Epithelial cell of prostate (primary cell): ENCODE results near the gene ASTN2.

ENCODE experiments used
- DNase-seq: peaks from one replicate; pipeline ENCODE4 v3.0.0-alpha.2; 2011; ENCODE audit warnings: low read depth, low spot score
- H3K27ac ChIP-seq: fragments of 450-650 bp; 2 replicates; pipeline ENCODE4 v1.5.1; 2017; ENCODE audit warnings: mild to moderate bottlenecking

The ASTN2 gene

DNA sequence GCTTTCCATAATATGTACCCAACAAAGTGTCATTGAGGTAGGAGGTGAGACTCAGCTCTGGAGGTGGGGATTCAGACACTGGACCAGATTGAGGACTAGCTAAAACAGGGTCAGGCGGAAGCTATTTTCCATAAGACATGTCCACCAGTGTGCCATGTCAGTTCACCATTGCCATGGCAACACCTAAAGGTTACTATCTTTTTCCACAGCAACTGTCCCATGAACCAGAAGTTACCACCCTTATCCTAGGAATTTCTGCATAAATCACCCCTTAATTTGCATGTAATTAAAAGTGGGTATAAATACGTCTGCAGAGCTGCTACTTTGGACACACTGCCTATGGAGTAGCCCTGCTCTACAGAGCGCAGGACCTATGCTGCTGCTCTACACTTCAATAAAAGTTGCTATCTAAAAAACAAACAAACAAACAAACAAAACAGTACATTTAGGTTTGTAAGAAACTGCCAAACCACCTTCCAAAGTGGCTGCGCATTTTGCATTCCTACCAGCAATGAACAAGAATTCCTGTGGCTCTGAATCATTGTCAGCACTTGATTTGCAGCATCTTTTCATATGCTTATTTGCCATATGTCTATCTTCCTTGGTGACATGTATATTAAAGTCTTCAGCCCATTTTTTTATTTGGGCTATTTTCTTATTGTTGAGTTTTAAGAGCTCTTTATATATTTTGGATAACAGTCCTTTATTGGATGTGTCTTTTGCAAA lies 745.7 kb downstream of the ASTN2 start:
- H3K27ac ChIP-seq, result no peak overlapping the region
- no peak for DNase-seq

DNA sequence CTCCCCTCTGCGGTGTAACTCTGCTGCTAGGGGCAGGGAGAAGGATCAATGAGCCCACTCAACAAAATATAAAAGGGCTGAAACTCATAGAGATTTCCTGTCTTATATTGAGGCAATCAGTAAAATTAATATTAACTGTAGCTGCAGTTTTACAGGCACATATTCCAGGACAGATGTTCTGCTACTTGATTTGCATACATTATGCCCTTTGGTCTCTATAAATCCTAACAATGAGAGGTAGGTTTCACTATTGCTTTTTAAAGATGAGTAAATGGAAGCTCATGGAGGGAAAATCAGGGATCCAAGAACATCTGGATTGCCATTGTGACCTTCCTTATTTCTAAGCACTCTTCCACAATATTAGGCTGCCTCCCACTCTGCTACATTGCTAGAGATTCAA lies 751.3 kb downstream of the ASTN2 start:
- H3K27ac ChIP-seq, result no peak overlapping the region
- no peak for DNase-seq

DNA sequence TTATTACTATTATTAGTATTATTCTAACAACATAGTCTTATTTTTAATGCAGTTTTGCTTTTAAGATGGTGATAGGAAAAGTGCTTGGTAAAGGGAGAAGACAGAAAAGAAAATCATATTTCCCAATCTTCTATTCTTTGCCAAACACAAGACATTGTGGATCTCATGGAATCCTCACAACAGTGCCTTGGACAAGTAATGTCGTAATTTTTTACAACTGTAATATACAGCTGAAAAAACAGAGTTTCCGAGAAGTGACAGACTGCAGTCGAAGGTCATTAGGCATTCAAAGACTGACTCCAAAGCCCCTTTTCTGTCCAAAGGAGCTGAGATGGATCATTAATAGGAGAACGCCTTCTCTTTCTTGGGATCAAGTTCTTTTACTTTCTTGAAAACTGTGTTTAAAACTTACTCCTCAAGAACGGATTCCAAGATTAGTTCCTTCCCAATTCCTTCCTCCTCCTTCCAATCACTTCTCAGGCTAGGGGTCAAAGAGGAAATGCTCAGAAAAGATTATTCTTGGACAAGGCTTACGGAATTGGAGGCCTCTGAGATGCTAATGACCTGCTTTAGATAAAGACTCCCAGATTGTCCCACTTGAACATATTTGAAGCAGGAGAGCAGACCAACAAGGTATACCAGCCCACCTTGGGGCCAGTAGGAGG lies 752.1 kb downstream of the ASTN2 start:
- no peak for DNase-seq
- no peak overlapping the region for H3K27ac ChIP-seq

DNA sequence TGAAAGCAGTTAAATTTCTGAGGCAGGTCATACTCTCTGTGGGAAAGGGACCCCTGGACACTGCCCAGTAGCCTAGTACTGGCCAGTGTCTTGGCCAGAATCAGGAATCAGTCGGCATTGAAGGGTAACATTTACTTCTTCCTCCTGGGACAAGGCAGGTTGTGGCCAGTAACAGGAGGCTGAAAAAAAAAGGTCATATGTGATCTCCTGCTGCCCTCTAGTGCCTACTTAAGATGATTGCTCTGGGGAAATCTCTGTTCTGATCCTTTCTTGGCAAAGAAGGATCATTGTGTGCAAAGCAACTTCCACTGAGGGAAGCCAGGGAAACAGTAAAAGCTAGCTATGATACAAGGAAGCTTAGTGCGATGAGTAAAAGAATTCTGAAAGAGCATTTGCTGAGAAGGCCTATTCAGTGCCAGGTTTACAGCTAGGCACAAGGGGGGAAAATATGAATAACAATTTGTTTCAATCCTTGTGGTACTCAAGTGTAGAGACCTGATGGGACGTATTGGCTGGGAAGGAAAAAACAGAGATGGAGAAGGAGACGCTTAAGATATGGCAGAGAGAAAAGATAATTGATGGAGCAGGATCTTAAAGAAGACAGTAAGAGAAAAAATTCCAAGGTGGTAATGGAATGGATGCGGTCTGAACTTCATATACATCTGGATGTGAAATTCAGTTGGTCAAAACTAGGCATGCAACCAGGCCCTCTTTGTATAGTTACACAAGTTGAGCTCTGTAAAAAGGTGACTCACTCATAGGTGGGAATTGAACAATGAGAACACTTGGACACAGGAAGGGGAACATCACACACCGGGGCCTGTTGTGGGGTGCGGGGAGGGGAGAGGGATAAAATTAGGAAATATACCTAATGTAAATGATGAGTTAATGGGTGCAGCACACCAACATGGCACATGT lies 753.6 kb downstream of the ASTN2 start:
- peak overlapping the region; percentile 23 for H3K27ac ChIP-seq
- DNase-seq, result peak; percentile 31

DNA sequence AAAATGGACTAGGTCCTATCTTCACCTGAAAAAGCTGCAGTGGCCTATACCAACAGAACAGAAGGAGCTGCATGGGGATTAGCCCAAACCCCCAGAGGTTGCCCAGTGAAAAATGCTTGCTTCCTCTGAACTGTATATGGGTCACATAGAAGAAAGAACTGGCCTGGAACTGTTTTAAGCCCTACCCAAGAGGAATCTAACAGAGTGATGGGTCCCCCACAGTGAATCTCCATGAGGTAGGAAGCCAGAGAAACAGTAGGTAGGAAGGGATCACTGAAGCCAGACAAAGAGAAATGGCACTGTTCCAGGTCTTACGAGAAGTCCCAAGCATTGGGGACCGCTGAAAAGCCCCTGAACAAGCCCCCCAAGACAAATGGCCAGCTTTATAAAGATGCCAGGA lies 756.6 kb downstream of the ASTN2 start:
- H3K27ac ChIP-seq, result no peak overlapping the region
- no peak for DNase-seq

DNA sequence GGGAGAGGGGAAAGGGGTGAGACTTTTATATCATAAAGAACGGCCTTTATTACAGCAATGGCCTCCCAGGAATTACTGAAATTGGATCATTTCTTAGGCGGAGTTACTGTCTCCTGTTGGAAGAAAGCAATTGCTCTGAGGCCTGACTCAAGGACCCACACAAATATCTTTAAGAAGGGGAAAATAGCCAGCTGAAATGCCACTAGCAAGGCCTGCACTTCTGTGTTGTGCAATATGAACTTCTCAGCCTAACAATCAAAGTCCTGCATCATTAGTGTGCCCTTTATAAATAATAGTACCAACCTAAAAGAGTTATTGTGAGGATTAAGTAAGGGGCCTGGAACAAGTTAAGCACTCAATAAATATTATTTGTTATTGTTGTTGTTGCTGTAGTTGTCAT lies 757.9 kb downstream of the ASTN2 start:
- DNase-seq, result no peak
- H3K27ac ChIP-seq, result no peak overlapping the region

DNA sequence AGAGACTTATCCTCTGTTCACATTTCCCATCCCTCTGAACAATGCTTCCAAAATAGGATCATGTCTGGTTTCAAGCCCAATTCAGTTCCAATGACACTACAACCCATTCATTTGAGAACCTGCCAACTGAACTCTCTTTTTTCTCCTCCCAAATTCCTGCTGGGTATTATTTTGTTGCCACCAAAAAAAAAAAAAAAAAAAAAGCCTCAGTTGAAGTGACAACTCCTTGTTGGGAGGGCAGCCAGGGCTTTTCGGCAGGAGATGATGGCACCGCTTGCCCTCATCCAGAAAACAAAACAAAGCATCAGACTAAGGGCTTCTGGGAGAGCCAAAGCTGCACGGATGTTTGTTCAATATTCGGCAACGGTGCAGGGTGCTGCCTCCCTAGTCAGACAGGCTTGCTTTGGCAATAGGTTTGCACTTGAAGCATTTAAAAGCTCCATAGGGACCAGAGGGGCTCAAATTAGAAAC lies 758.3 kb downstream of the ASTN2 start:
- no peak overlapping the region for H3K27ac ChIP-seq
- DNase-seq, result no peak

DNA sequence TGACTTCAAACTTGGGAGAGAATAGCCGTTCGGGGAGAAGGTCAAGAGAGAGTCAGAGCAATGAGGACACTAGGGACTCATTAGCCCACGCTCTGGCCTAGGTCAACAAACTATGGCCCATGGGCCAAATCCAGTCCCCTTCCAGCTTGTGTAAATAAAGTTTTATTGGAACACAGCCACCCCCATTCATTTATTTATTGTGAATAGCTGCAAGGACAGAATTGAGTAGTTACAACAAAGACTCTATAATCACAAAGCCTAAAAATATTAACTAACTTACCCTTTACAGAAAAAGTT lies 760.9 kb downstream of the ASTN2 start:
- no peak overlapping the region for H3K27ac ChIP-seq
- DNase-seq, result no peak

DNA sequence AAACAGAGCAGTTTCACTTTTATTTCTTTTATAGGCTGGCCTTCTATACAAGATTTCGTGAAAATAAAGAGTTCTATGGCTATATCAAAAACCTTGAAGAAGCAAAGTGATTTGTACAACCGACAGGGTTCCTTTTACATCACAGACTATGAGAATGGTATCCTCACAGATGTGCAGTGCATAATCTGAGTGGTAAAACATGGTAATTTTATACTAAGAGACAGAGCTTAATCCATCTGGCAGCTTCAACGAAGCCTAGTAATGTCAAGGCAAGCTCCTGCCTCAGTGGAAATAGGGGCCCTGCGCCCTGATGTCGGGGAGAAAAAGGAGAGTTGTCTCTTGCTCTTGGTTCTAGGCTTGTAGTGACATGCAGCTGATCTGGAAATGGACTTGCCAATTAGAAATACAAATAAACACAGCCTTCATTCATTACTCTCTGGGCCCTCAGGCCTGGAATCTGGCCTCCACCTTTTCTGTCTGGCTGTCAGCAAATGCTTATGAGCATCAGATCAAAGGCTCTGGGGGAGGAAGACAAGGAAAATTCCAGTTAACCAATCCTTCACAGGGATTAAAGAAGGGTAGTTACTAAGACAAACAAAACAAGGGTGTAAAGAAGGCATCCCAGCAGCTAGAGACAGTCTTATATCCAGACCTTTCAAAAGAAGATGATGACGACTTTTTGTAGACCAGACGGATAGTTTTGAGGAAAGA lies 761.4 kb downstream of the ASTN2 start:
- no peak for DNase-seq
- no peak overlapping the region for H3K27ac ChIP-seq

DNA sequence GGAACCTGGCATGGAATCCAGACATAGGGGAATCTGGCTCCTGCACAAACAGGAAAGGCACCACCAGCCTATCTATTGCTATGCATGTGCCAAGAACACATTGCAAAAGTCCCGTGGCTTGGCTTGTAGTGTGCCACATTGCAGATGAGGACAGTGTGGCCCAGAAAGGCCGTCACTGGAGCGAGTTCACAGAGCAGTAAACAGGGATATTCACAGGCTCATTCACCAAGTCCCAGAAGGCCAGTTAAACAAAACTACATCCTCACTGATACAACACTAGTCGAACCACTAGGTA lies 767.4 kb downstream of the ASTN2 start:
- H3K27ac ChIP-seq, result no peak overlapping the region
- no peak for DNase-seq

DNA sequence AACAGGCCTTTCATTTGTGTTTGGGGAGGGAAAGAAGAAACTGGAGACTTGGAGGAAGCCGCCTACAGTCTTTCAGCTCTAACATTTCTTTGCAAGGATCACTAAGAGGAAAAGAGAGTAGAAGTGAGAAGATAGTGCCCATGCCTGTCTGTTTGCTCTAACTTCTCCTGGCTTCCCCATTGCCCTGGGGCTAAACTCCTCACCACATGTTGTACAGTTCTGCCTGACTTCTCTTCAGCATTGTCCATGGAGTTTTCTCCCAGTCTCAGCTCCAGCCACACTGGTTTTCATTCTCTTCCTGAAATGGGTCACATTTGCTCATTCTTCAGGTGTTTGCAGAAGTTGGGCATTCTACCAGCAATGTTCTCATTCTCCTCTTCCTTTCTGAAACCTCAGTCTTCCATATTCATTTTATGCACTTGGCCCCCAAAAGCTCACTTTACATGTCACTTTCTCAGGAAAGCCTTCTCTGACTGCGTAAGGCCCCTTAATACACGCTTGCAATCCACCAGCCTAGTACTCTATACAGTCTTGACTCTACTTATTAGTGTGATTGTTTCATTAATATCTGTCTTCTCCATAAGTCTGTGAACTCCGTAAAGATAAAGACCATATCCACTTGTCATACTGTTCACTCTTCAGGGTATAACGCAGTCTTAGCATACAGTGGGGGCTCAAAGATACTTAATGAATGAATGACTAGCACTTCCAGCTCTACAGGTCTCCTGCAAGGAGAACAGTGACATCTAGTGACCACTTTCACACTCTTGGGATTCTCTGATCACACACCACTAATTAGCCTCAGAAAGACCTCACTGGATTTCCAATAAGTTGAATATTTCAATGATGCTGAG lies 768.0 kb downstream of the ASTN2 start:
- H3K27ac ChIP-seq, result no peak overlapping the region
- DNase-seq, result no peak

DNA sequence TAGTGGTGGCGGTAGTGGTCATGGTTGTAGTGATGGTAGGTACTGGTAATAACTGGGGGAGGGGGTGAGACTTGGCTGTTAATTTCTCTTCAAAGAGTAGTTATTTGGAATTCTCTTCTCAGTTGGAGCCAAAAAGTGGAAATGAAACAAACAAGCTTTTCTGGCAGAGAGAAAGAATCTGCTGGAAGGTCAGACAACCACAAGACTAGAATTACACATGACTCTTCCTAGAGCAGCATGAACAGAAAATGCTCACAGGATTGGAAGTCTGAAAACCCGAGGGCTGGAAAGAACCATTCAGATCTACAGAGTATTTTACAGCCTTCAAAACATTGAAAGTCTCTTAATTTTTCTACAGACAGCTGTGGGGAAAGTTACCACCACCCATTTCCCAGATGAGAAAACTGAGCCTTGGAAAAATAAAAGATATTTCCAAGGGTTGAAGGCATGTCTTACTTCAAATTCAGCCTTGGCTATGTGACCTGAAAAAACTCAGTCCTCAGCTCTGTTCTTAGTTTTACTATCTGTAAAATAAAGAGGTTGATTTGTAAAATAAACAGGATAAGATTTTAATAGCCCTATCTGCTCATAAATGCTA lies 770.7 kb downstream of the ASTN2 start:
- H3K27ac ChIP-seq, result no peak overlapping the region
- no peak for DNase-seq

DNA sequence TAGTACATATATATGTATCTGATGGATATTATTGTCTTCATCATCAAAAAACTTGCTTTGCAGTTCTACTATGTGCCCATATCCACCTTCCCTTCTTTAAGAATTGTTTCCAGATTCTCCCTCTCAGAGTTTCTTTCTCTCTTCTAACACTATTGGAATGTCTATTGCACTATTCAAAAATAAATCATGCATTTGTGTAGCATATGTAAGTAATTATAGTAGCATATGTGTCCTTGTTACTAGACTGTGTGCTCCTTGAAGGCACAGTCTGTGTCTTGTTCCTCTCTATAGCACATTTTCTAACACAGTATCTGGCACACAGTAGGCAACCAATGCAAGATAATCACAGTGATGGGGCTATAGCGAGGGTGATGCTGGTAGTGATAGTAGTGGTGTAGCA lies 771.2 kb downstream of the ASTN2 start:
- no peak for DNase-seq
- H3K27ac ChIP-seq, result no peak overlapping the region

DNA sequence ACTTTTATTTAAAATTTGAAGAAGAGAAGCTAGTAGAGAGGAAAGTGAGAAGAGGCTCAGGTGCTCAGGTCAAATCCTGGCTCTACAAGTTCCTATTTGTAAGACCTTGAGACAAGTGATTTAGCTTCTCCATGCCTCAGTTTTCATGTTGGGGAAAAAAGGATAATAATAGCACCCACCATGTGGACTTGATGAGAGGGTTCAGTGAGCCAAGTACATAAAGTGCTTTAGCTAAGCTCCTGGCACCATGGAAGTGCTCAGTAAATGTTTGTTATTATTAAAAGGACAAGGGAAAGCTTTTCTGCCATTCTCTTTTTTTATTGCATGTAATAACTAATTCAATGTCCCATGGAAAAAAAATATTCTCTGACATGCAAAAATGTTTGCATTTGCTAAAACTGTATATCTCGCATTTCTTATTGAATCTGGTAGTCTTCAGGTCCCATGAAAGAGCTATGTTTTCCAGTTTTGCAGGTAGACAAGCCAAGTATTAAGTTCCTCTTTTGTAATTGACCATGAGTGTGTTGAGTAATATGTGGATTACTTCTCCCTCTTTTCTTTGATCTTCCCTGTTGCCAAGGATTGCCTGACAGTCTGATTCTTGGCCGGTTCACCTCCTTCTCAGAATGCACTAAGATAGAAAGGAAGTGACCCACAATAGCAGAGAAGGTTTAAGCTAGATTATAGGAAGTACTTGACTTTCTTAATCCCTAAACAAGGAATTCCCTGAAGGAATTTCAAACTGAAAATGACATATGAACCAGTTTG lies 773.4 kb downstream of the ASTN2 start:
- no peak for DNase-seq
- H3K27ac ChIP-seq, result no peak overlapping the region

DNA sequence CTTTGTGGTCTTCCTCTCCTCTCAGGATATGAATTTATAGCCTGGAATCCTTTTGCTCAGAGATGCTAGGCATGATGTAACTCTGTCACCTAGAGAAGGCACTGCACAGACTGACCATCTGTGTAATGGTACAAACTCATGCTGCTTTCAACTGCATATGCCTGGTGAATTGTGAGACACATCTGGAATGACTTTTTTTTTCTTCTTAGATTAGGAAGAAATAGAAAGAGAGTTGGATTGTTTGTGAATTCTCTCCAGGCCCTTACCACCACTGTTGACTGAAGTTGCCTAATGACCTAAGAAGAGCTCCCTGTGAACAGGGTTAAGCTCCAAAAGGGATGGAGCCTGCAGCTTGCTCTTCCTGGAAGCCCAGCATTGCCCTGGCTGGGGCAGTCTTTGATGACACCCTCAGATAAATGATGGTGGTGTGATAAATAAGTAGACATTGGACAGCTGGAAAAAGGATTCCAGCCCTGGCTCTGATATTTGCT lies 775.6 kb downstream of the ASTN2 start:
- no peak for DNase-seq
- no peak overlapping the region for H3K27ac ChIP-seq

DNA sequence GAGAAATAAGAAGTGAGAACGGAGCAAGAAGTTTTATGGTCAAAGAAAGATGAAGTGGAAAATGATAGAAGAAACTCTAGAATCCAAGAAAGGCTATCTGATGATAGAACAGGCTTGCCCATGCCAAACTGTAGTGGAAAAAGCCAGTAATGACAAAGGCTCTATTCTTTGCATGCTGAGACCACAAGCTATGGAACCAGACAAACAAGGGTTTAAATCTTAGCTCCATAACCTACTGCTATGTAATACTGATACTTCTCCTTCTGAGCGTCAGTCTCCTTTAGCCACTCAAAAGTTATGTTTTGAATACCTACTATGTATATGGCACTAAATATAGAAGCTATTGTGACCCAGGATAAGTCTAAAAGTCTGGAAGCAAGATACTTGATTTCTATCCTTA lies 778.9 kb downstream of the ASTN2 start:
- DNase-seq, result no peak
- no peak overlapping the region for H3K27ac ChIP-seq

DNA sequence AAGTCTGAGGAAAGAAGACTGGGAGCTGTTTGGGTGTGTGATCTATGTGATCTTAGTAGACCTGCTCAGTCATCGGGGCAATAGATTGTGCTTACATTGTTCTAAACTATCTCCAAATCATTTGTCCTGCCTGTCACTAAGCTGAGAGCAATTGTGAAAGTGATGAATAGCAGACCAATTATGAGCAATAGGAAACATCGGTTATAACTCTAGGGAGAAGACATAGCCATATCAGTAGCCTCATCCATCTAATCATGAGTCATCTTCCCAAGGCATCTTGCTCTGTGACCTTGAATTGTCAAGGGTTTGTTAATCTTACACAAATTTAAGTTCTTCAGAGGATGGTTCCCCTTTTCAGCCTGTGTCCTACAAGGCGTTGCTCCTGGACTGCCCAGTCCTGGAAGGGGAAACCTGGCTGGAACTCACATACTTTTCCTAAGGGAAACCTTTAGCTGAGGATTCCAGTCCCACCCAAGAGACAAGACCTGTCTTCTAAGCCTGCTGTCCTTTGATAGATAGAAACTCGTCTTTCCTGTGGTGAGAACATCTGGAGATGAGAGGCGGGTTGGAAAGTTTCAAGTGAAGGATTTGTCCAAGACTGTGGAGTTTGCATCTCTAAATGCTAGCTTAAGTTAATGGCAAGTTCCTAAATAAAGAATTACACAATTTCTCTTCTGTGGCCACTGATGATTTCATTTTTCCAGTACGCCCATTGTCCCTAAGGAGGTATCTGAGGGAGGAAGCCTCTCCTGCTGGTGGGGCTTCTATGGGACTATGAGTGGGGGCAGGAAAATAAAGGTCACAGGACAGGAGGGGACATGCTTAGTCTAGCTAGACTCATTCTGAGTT lies 781.6 kb downstream of the ASTN2 start:
- no peak overlapping the region for H3K27ac ChIP-seq

DNA sequence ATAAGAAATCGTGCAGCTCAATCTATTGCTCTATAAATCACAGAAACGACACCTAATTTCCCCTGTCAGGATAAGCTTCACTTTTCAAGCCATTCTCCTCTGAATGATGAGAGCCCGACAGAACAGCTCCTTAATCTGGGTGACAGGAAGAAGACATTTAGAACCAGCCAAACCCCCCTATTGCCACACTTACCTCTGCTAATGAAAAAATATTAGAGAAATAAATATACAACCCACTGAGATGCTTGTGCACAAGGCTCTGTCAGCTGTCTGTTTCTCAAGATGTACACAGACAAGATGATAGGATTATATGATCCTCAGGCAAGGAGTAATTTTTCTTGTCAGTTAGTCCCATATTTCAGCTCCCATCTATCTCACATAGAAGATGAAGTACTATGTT lies 785.2 kb downstream of the ASTN2 start:
- no peak overlapping the region for H3K27ac ChIP-seq
- no peak for DNase-seq

More for the DNA sequence above, 781.6 kb downstream of the ASTN2 start:
- no peak for DNase-seq
